ENCODE measurements around the gene MMP28.
A peak's percentile ranks its signal among the peaks of the same experiment; 100 is the strongest.

The MMP28 gene

GRCh38 chr17:35743626-35744328, 51.7 kb downstream of the MMP28 start:
- DNase-seq (ENCODE audit: low spot score) = peak; percentile 36

- DNase-seq (ENCODE audit: low spot score) = no peak
Observed at GRCh38 chr17:35742896-35743477, 52.5 kb downstream of the MMP28 start.

- DNase-seq (ENCODE audit: low spot score) = no peak
Observed at GRCh38 chr17:35742496-35742895, 52.9 kb downstream of the MMP28 start.

DNA sequence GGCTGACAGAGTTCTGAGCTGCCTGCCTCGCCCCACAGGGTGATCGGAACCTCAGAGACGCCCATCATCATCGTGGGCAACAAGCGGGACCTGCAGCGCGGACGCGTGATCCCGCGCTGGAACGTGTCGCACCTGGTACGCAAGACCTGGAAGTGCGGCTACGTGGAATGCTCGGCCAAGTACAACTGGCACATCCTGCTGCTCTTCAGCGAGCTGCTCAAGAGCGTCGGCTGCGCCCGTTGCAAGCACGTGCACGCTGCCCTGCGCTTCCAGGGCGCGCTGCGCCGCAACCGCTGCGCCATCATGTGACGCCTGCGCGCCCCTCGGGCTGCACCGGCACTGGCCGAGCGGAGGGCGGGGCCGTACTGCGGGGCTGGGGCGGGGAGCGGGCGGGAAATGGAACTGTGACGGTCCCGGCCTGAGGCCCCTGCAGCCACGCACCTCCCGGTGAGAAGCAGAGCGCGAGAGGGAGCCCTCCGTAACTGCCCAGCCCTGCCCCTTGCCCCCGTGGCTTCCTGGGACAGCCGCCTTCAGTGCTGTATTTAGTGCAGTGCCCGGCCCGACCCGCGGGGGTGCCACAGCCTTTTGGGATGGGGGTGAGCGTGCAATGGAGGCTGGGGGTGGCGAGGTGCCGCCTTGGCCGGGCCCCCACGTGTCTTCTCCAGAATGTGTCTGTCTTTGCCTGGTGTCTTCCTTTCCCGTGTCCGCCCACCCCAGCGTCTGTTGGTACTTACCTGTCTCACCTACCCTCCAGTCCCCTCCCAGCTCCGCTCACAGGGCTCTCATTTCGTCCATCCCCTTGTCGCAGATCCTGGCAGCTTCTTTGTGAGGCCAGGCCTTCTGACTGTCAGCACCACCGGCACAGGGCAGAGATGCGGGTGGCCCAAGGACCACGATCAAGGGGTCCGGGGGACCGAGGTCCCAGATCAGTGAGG, 54.2 kb downstream of the MMP28 start:
- DNase-seq (ENCODE audit: low spot score) = no peak

DNA sequence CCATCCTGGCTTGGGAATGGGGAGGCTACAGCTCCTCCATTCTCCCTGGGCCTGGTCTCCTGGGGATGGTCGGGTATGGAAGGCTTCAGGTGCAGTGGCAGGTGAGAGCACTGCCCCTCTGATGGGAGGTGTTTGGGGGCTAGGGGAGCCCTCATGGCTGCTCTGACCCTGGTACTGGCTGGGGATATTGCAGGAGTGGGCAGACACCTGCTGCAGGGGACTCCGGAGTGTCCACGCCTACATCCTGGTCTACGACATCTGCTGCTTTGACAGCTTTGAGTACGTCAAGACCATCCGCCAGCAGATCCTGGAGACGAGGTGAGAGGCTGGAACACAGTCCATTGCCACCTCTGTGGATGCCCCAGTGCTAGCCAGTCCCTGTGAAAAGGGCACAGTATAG, 55.2 kb downstream of the MMP28 start:
- no peak for DNase-seq (ENCODE audit: low spot score)

GRCh38 chr17:35738519-35739133, 56.8 kb downstream of the MMP28 start:
- DNase-seq (ENCODE audit: low spot score) = no peak

DNA sequence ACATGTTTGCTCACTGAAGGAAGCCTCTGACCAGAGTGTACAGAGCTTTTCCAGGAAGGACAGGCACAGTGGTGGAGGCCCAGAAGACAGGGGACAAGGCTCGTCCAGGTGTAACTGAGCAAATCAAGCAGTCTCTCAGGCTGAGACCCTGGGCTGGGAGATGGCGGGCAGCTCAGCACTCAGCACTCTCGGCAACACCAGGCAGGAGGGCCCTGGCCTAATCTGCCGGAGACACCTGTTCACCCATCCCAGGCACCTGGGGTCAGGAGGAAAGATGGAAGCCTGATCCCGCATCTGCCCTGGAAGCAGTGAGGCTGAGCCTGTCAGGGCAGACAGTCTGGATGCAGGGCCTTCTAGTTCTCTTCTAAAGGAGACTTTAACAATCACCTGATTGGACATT, 59.2 kb downstream of the MMP28 start:
- no peak for DNase-seq (ENCODE audit: low spot score)

GRCh38 chr17:35735036-35735805, 60.2 kb downstream of the MMP28 start:
- no peak for DNase-seq (ENCODE audit: low spot score)

GRCh38 chr17:35734396-35734795, 61.0 kb downstream of the MMP28 start:
- DNase-seq (ENCODE audit: low spot score) = no peak

GRCh38 chr17:35733366-35733765, 62.1 kb downstream of the MMP28 start:
- no peak for DNase-seq (ENCODE audit: low spot score)

- DNase-seq (ENCODE audit: low spot score) = no peak
Observed at GRCh38 chr17:35732806-35733136, 62.7 kb downstream of the MMP28 start.

DNA sequence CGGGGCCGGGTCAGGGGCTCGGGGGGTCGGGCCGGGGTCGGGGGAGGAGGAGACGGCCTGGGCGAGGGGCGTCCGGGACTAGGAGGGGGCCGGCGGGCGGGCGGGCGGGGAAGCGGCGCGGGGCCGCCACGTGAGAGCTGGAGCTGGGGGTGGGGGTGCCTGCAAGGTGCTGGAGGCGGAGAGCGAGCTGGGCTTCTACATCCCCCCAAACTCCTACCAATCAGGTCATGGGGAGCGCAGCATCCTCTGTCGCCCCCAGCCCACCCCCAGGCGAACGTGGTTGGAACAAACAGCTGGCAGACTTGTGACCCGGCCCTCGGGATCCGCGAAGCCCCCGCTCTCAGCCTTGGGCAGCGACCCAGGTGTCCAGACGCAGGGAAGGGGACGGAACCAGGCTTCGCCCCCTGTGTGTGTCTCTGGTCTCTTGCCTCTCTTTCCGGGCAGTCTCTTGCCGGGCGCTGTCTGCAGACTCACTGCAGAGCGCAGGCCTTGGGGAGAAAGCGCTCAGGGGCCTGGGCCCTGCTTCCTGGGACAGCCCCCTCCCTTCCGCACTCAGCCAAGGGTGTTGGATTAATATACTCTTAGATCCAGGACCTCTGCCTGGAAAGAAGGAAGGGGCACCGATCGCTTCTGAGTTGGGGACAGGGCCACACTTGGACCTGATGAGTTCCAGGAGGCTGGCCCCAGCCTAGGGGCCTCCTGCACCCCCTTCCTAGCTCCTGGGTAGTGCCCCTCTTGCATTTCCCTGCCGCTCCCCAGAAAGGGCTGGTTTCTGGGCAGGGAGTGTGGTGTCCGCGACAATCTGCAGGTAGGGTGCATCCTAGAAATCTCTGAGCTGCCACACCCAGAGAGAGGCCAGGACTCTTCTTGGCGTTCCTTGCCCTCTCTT, 63.3 kb downstream of the MMP28 start:
- DNase-seq (ENCODE audit: low spot score) = no peak

DNA sequence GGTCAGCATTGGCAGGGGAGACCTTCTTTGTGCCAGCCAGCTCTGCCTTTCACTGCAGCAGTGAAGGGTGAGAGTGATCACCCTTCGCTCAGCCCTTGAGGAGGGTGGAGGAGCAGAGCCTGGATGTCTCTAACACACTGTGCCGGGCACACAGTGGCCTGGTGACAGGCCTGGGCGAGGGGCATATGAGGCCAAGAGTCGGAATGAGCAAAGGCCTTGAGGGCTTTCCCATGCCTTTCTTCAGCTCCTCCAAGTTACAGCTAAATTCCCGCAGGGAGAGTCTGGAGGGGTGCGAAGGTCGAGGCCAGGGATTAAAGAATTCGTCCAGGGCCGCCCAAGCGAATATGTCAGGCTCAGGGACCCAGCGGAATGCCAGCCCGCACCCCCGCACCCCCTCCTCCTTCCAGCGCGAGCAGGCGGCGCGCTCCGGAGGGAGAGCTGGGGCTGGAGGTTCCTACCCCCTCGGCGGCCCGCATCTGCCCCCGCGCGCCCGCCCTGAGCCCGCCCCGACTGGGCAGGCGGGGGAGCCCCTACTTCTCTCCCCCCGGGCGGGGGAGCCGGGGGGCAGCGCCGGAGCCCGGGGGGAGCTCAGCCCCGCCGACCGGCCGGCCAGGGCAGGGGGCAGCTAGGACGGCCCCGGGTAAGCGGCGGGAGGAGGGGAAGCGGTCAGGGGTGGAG, 64.1 kb downstream of the MMP28 start, which contains the start of gene RASL10B:
Gene RASL10B, plus strand, starts transcription at position 401 of the 678 bp plus-strand sequence. CDS start 3,546 bp downstream, outside the sequence.
- no peak for DNase-seq (ENCODE audit: low spot score)

GRCh38 chr17:35730400-35731005, 64.9 kb downstream of the MMP28 start:
- no peak for DNase-seq (ENCODE audit: low spot score)

DNA sequence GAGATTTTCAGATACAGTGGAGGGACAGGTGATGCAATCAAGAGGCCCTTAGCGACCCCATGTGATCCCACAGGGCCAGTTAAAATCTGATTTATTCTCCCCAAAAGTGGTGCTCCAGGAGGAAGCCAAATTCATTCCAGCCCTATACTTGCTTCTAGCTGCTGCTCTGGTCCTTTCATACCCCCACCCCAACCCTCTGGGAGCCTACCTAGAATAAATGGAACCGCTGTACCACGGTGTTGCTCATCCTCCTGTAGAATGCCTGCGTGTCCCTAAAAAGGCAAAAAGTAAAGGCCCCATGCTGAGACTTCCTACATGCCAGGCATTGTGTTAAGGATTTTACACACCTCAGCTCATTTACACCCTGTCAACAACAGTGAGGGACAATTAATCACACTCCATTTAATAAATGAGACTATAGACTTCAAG, 66.0 kb downstream of the MMP28 start:
- DNase-seq (ENCODE audit: low spot score) = no peak

GRCh38 chr17:35728551-35728950, 66.9 kb downstream of the MMP28 start:
- no peak for DNase-seq (ENCODE audit: low spot score)

DNA sequence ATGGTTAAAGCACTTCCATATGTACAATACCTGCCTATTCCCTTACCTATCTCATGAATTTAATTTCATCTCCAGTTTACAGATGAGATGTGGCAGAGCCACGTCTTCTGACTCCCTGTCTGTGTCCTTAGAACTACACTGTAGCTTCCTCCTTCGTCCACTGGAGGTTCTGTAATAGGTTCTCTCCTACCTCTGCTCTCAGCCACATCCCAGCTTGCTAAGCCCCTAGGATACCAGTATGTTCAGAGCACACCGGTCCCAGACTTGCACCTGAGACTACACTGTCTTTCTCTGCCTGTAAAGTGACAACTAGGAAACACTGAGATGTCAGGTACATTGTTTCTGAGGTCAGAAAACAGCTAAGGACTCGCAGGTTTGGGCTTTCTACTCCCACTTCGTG, 67.8 kb downstream of the MMP28 start:
- DNase-seq (ENCODE audit: low spot score) = no peak

DNA sequence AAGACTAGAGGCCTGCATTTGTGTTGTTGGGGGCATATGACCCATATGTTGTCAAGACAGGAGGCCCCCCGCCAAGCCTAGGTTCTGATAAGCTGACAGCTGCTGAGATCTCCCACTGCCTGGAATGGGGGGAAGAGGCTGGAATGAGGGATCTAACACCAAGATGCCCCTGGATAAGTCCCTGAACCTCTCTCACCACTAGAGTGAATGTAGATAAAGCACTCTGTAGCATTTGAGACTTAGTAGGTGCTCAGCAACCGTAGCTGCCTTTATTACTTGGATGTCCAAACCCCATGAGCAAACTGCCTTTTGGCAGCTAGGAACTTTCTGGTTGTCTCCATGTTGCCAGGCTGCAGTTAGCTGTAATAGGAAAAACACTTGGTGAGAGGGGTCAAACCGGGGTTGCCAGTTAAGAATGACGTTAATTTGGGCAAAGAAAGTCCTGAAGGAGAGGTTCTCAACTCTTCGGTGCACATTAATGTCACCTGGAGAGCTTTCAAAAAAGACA, 68.4 kb downstream of the MMP28 start:
- DNase-seq (ENCODE audit: low spot score) = no peak
